SK-N-SH treated with all-trans-retinoic acid at 6 μM for 48 hours (cell line): ENCODE results near the gene PFN1.
A peak's percentile ranks its signal among the peaks of the same experiment; 100 is the strongest.

Experiments used
- ATAC-seq: fragments of 200-7000 bp; cut with Tn5 transposase; 3 replicates; pipeline ENCODE4 v1.9.1; 2020; ENCODE audit warnings: mild to moderate bottlenecking, moderate library complexity
- ARNTL ChIP-seq: fragments of 450-650 bp; formaldehyde crosslinking; IDR thresholded peaks from 2 replicates; pipeline ENCODE4 v1.5.0; 2020; ENCODE audit warnings: low read depth, mild to moderate bottlenecking, moderate library complexity, borderline replicate concordance
- BACH2 ChIP-seq: fragments of 250-450 bp; sonication (Bioruptor Pico); IDR thresholded peaks from 2 replicates; pipeline ENCODE4 v1.9.0; 2021; ENCODE audit warnings: mild to moderate bottlenecking, borderline replicate concordance
- CREB5 ChIP-seq: fragments of 250-450 bp; sonication (Bioruptor Pico); IDR thresholded peaks from 2 replicates; pipeline ENCODE4 v1.5.1; 2020; ENCODE audit warnings: low read depth, mild to moderate bottlenecking, moderate library complexity
- CSDC2 ChIP-seq: fragments of 250-450 bp; sonication (Bioruptor Pico); IDR thresholded peaks from 2 replicates; pipeline ENCODE4 v1.5.0; 2020; ENCODE audit warnings: mild to moderate bottlenecking, moderate library complexity
- GLIS3 ChIP-seq: fragments of 250-450 bp; sonication (Bioruptor Pico); IDR thresholded peaks from 2 replicates; pipeline ENCODE4 v1.5.0; 2020; ENCODE audit warnings: mild to moderate bottlenecking, moderate library complexity
- ISL1 ChIP-seq: fragments of 250-450 bp; sonication (Bioruptor Pico); IDR thresholded peaks from 2 replicates; pipeline ENCODE4 v2.1.2; 2022; ENCODE audit warnings: mild to moderate bottlenecking, moderate library complexity
- OSR1 ChIP-seq: fragments of 250-450 bp; sonication (Bioruptor Pico); IDR thresholded peaks from 2 replicates; pipeline ENCODE4 v1.8.0; 2022; ENCODE audit warnings: moderate library complexity, mild to moderate bottlenecking, inconsistent platforms
- PATZ1 ChIP-seq: fragments of 250-450 bp; sonication (Bioruptor Pico); IDR thresholded peaks from 2 replicates; pipeline ENCODE4 v1.8.0; 2020; ENCODE audit warnings: mild to moderate bottlenecking, moderate library complexity, borderline replicate concordance
- POU6F1 ChIP-seq: fragments of 250-450 bp; sonication (Bioruptor Pico); IDR thresholded peaks from 2 replicates; pipeline ENCODE4 v1.8.0; 2021; ENCODE audit warnings: low read depth, mild to moderate bottlenecking, moderate library complexity, borderline replicate concordance
- PPARA ChIP-seq: fragments of 250-450 bp; sonication (Bioruptor Pico); IDR thresholded peaks from 2 replicates; pipeline ENCODE4 v1.5.0; 2020; ENCODE audit warnings: mild to moderate bottlenecking, borderline replicate concordance
- RARB ChIP-seq: fragments of 250-450 bp; sonication (Bioruptor Pico); IDR thresholded peaks from 2 replicates; pipeline ENCODE4 v1.8.0; 2021; ENCODE audit warnings: mild to moderate bottlenecking, moderate library complexity
- SNAI2 ChIP-seq: fragments of 250-450 bp; sonication (Bioruptor Pico); IDR thresholded peaks from 2 replicates; pipeline ENCODE4 v1.5.0; 2020; ENCODE audit warnings: mild to moderate bottlenecking, moderate library complexity
- TCF4 ChIP-seq: fragments of 250-450 bp; sonication (Bioruptor Pico); IDR thresholded peaks from 2 replicates; pipeline ENCODE4 v1.8.0; 2021; ENCODE audit warnings: mild to moderate bottlenecking, moderate library complexity, borderline replicate concordance
- TOX ChIP-seq: fragments of 250-450 bp; sonication (Bioruptor Pico); IDR thresholded peaks from 2 replicates; pipeline ENCODE4 v1.8.0; 2021; ENCODE audit warnings: mild to moderate bottlenecking, moderate library complexity, borderline replicate concordance
- TSHZ2 ChIP-seq: fragments of 250-450 bp; sonication (Bioruptor Pico); IDR thresholded peaks from 2 replicates; pipeline ENCODE4 v1.5.0; 2020; ENCODE audit warnings: mild to moderate bottlenecking, moderate library complexity
- ZC3H10 ChIP-seq: fragments of 250-450 bp; sonication (Bioruptor Pico); IDR thresholded peaks from 2 replicates; pipeline ENCODE4 v1.5.1; 2021; ENCODE audit warnings: mild to moderate bottlenecking, moderate library complexity
- ZFP3 ChIP-seq: fragments of 250-450 bp; sonication (Bioruptor Pico); IDR thresholded peaks from 2 replicates; pipeline ENCODE4 v1.5.0; 2020; ENCODE audit warnings: mild to moderate bottlenecking, moderate library complexity
- ZFP30 ChIP-seq: fragments of 450-650 bp; formaldehyde crosslinking; IDR thresholded peaks from 2 replicates; pipeline ENCODE4 v1.5.0; 2022; ENCODE audit warnings: mild to moderate bottlenecking, moderate library complexity
- ZNF565 ChIP-seq: fragments of 450-650 bp; formaldehyde crosslinking; conservative IDR thresholded peaks from 2 replicates; pipeline ENCODE4 v1.5.0; 2020; ENCODE audit warnings: low read depth, mild to moderate bottlenecking, moderate library complexity
- ZNF70 ChIP-seq: fragments of 450-650 bp; formaldehyde crosslinking; IDR thresholded peaks from 2 replicates; pipeline ENCODE4 v1.5.0; 2020; ENCODE audit warnings: mild to moderate bottlenecking, moderate library complexity
- ZNF8 ChIP-seq: fragments of 450-650 bp; formaldehyde crosslinking; IDR thresholded peaks from 2 replicates; pipeline ENCODE4 v1.5.0; 2020; ENCODE audit warnings: mild to moderate bottlenecking, moderate library complexity

PFN1 gene

GRCh38 chr17:4944163-4944553 is 4.2 kb downstream of the PFN1 start (continued):
- TF ChIP-seq PPARA (CRISPR knock-in tag) (no peak), SNAI2 (CRISPR knock-in tag) (no peak), ARNTL (CRISPR knock-in tag) (no peak), CREB5 (CRISPR knock-in tag) (no peak)

GRCh38 chr17:4942760-4943508 is 5.4 kb downstream of the PFN1 start:
- no peak for ATAC-seq
- TF ChIP-seq ZNF8 = no peak
- no peak for TF ChIP-seq ZFP3
- TF ChIP-seq ZFP30 = no peak
- TF ChIP-seq, all 23 proteins: peak for 0

- no peak for TF ChIP-seq ARNTL (CRISPR knock-in tag)
- TF ChIP-seq TOX = no peak
- no peak for TF ChIP-seq ZFP3
- TF ChIP-seq RARB (CRISPR knock-in tag) = no peak
- no peak for TF ChIP-seq ZC3H10
- no peak for TF ChIP-seq PPARA (CRISPR knock-in tag)
- TF ChIP-seq GLIS3 (CRISPR knock-in tag) = no peak
- no peak for TF ChIP-seq ZNF70 (CRISPR knock-in tag)
- TF ChIP-seq CSDC2 = no peak
- TF ChIP-seq OSR1 = no peak
- TF ChIP-seq ZNF565 (CRISPR knock-in tag) = no peak
- no peak for TF ChIP-seq ISL1 (CRISPR knock-in tag)
- no peak for ATAC-seq
Measured at GRCh38 chr17:4941319-4941610, 7.1 kb downstream of the PFN1 start.

- ATAC-seq = peak; percentile 73
- no peak for TF ChIP-seq ISL1 (CRISPR knock-in tag)
- no peak for TF ChIP-seq ZFP3
- TF ChIP-seq ZC3H10 = no peak
- no peak for TF ChIP-seq TCF4
- TF ChIP-seq TSHZ2 (CRISPR knock-in tag) = no peak
Measured at GRCh38 chr17:4940555-4941318, 7.6 kb downstream of the PFN1 start.

GRCh38 chr17:4939796-4940554 is 8.4 kb downstream of the PFN1 start, which contains the start of the genes RNF167 and SLC25A11:
Gene RNF167 (plus strand): TSS chr17:4940268. CDS start chr17:4940910, 642 bp downstream.
Gene SLC25A11 (minus strand): TSS chr17:4940046. CDS start chr17:4939910, 136 bp downstream.
- peak; percentile 87 for ATAC-seq
- TF ChIP-seq POU6F1 (CRISPR knock-in tag) (no peak), ZNF8 (no peak), PATZ1 (no peak), BACH2 (no peak), ZFP3 (no peak; the same call in 1 of the 2 replicates), CREB5 (CRISPR knock-in tag) (no peak), TSHZ2 (CRISPR knock-in tag) (peak; percentile 83), ZNF70 (CRISPR knock-in tag) (peak; percentile 12; the same call in 1 of the 2 replicates), ISL1 (CRISPR knock-in tag) (no peak), OSR1 (no peak)
